Activated gamma-delta T cell treated with Interleukin-2 at 50 U/mL for 16 hours (primary cell): Measurements from ENCODE around the gene LDAH.

ENCODE experiments used
- DNase-seq: peaks from one replicate; pipeline ENCODE4 v3.0.0-alpha.2; 2020

The LDAH gene

GRCh38 chr2:20678780-20679179 lies 144.1 kb downstream of the LDAH start:
- no peak for DNase-seq

GRCh38 chr2:20678086-20678395 lies 144.9 kb downstream of the LDAH start:
- DNase-seq: no peak

DNA sequence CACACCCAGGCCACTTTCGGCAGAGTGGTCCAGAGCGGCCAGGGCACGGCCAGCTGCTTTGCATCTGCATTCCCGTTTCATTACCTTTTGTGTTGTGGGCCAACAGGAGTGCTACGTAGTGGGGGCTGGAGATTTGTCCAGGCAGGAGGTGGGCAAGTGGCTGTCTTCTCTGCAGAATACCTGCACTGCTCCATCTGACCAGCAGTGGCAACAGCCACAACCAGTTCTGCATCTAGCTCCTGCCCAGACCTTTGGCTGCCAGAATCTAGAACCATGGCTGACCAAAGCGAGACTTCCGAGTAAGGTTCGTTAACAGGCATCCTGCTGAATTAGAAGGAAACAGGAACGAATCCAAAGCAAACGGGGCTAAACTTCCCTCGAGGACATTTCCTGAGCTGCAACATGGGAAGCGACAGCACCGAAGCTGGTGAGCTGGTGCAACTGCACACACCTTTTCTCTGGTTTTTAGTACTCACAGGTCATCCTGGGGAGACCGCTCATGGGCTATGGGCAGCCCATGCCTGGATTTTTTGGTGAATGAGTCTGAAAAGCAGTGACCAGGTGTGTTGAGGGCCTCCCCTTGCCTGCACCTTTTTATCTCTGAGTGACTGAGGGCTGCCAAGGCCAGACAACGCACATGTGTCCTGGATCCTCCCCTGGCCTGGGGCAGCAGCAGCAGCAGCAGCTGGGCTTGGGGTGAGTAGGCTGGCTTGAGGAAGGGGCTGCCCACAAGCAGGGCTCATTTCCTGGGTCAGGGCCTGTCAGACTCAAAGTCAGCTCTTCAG lies 145.4 kb downstream of the LDAH start:
- no peak for DNase-seq

GRCh38 chr2:20676353-20677215 lies 146.3 kb downstream of the LDAH start:
- DNase-seq: no peak

GRCh38 chr2:20675701-20676352 lies 147.1 kb downstream of the LDAH start:
- no peak for DNase-seq

DNA sequence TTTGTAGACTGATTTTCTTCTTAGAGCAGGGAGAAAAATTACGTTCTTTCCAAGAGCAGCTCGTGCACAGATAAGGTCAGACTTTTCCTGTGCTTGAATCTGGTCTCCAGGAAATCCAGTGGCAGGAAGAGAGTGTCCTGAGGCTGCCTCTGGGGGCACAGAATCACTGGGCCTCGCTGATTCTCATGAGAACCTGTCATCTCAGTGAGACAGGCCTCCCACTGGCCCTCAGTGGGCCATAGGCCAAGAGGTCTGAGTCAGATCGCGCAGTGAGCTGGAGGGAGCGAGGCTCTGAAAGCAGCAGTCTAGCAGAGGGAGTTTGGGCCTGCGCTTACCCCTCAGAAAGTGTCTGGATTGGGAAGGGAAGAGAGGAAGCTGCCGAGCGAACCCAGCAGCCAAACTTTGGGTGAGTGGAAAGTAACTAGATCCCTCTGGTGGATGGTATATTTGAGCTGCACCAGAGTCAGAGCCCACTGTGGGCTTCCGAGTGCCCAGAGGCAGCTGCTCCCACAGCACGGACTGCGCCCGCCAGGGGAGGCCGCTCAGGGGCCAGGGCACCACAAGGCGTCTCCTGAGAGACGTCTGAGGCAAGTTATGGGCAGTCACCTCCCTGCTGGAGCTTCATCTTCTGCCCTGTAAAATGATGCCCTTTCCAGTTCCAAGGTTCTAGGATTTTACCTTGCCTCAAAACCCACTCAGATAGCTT lies 147.8 kb downstream of the LDAH start:
- DNase-seq: no peak

GRCh38 chr2:20674309-20674965 lies 148.5 kb downstream of the LDAH start:
- DNase-seq: no peak

- no peak for DNase-seq
These were observed 149.1 kb downstream of the LDAH start for GRCh38 chr2:20673686-20674308.

DNA sequence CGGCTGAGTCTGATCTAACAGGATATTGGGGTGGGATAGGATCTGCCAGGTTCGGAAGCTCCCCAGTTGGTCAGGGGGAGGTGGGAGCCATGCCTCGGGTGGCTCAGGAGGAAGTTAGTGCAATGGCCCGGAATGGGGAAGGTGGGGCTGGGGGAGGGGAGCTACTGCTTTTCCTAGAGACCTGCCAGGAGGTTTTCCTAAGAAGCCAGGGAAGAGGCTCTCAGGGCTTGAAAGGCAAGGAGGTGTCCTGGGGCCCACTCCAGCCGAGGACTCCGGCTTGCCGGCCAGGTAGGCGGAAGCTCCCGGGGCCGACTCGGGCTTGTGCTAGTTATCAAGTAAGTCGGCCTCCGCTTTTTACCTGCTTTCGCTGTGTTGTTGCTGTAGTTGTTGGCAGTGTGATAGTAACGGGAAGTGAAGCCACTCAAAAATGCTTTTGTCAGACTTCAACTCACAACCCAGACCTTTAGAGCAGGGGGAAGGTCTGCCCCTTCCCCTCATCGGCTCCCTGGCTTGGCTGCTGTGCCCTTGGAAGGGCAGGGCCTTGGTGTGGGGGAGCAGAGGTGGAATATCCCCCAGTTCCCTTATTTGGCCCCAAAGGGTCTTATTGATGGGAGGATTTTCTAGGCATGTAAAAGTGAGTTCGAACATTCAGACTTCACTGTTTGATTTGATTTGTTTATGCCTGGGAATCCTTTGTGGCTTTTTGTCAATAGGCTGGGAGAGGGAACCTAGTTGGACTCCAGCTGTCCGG lies 150.5 kb downstream of the LDAH start:
- no peak for DNase-seq

- no peak for DNase-seq
These were observed 151.2 kb downstream of the LDAH start for GRCh38 chr2:20671736-20672080.

- no peak for DNase-seq
These were observed 151.7 kb downstream of the LDAH start for GRCh38 chr2:20671036-20671735.

GRCh38 chr2:20670315-20671035 lies 152.4 kb downstream of the LDAH start:
- no peak for DNase-seq

GRCh38 chr2:20669562-20670314 lies 153.2 kb downstream of the LDAH start:
- no peak for DNase-seq

- DNase-seq: no peak
These were observed 153.9 kb downstream of the LDAH start for GRCh38 chr2:20668871-20669475.

GRCh38 chr2:20668451-20668850 lies 154.4 kb downstream of the LDAH start:
- DNase-seq: no peak

DNA sequence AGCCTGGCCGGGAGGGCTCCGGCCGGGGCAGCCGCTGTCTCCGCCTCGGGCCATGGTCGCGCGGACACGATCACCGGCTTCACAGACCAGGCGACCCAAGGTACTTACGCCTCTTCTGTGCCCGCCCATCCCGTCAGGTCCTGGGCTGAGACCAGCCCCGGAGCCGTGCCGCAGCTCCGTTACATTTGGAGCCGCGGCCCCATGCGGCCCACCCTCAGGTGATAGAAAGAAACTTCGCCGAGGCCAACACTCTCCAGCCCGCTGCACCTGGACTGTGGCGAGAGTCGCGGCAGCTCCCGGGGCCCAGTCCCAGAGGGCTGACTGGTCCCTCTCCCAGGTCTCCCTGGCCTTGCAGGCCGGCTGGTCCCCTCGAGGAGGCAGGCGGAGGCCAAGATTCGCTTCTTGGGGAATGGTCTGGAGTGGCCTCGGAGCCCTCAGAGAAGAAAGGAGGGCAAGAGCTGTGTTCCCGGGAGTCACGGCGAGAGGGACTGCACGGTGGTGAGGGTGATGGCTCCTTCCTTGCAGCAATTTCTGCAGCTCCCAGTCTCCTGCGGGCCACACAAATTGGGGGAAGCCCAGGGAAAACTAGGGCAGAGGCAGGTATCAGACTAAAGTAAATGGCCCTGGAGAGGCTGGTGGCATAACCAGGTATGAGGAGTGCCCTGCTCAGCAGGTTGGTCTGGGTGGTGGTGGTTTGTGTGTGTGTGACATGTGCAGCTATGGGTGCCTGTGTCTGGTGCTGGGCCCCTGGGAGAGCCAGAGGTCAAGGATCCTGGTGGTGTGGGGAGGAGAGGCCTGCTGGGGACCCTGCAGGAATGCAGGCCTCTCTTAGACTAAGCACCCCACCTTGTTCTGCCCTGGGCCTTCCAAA lies 155.1 kb downstream of the LDAH start:
- no peak for DNase-seq

DNA sequence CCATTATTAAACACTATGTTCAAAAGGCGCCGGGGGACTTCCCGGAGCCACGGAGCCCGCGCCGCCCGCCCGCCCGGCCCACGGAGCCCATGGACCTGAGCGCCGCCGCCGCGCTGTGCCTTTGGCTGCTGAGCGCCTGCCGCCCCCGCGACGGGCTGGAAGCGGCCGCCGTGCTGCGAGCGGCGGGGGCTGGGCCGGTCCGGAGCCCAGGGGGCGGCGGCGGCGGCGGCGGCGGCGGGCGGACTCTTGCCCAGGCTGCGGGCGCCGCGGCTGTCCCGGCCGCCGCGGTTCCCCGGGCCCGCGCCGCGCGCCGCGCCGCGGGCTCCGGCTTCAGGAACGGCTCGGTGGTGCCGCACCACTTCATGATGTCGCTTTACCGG lies 155.8 kb downstream of the LDAH start:
- no peak for DNase-seq
